ENCODE measurements around the gene PUM2. TPM values are rescaled to one million over a fixed set of nuclear protein-coding genes. Genes with fewer than 3 reads are reported as not detected.

The PUM2 gene
- total RNA-seq, 1 experiment from 2014 or later, result 85.6 TPM

GRCh38 chr2:20361893-20362292 lies 11.2 kb upstream of the PUM2 start:
- Histone ChIP-seq H3K27me3 (ENCODE audit: control insufficient read depth, insufficient read depth, low read length) (no peaks in the 10 kb centered on the region), H3K36me3 (ENCODE audit: control insufficient read depth, insufficient read depth, low read length) (no peaks in the 10 kb centered on the region), H3K4me3 (ENCODE audit: low read depth in 2 of 2, low read length in 2 of 2) (no peak overlapping the region), H3K4me1 (ENCODE audit: control insufficient read depth, insufficient read depth, low read length) (no peaks in the 10 kb centered on the region), H3K9me3 (ENCODE audit: control insufficient read depth, insufficient read depth, low read depth, low read length) (no peaks in the 10 kb centered on the region), H3K27ac (ENCODE audit: low read length) (no peak overlapping the region)
- intact Hi-C loops (cut with micrococcal nuclease; ENCODE audit: unreplicated experiment) (no loop called here), in situ Hi-C loops (cut with HindIII; ENCODE audit: low pct_unique_long_range_greater_than_20kb, low sequenced_read_pairs) (no loop called here)
- ATAC-seq (no peak), DNase-seq (ENCODE audit: low read depth, low spot score) (no peak)
- ChIA-PET POLR2A (no interaction called here), CTCF (no interaction called here)
- no peak for TF ChIP-seq TCF7L2 (IDR thresholded peaks at IDR 0.05; ENCODE audit: low read depth, low read length)
- TF ChIP-seq SIN3A (IDR thresholded peaks at IDR 0.05; ENCODE audit: borderline replicate concordance, insufficient read depth, low read depth, low read length), result no peak
- BruUV-seq (replicated peaks), result no TSS peak

GRCh38 chr2:20359096-20359495 lies 8.5 kb upstream of the PUM2 start:
- DNase-seq (ENCODE audit: low read depth, low spot score), result no peak
- intact Hi-C loops (cut with micrococcal nuclease; ENCODE audit: unreplicated experiment), result no loop called here
- no peak for ATAC-seq
- Histone ChIP-seq H3K4me1 (ENCODE audit: control insufficient read depth, insufficient read depth, low read length) (no peaks in the 10 kb centered on the region), H3K27ac (ENCODE audit: low read length) (no peak overlapping the region), H3K36me3 (ENCODE audit: control insufficient read depth, insufficient read depth, low read length) (no peaks in the 10 kb centered on the region), H3K9me3 (ENCODE audit: control insufficient read depth, insufficient read depth, low read depth, low read length) (no peaks in the 10 kb centered on the region), H3K27me3 (ENCODE audit: control insufficient read depth, insufficient read depth, low read length) (no peaks in the 10 kb centered on the region), H3K4me3 (ENCODE audit: low read depth in 2 of 2, low read length in 2 of 2) (no peak overlapping the region)
- no TSS peak for BruUV-seq (replicated peaks)
- CTCF ChIA-PET, result no interaction called here
- in situ Hi-C loops (cut with HindIII; ENCODE audit: low pct_unique_long_range_greater_than_20kb, low sequenced_read_pairs), result no loop called here
- TF ChIP-seq SIN3A (IDR thresholded peaks at IDR 0.05; ENCODE audit: borderline replicate concordance, insufficient read depth, low read depth, low read length) (no peak), CTCF (IDR thresholded peaks at IDR 0.05) (no peak), REST (IDR thresholded peaks at IDR 0.05; ENCODE audit: insufficient read depth in 1 of 2, low read depth in 2 of 2, low read length in 1 of 2) (no peak), TCF7L2 (IDR thresholded peaks at IDR 0.05; ENCODE audit: low read depth, low read length) (no peak), POLR2AphosphoS5 (IDR thresholded peaks at IDR 0.05; ENCODE audit: low read depth, low read length) (no peak)
- POLR2A ChIA-PET, result no interaction called here

- CTCF ChIA-PET, result no interaction called here
- Histone ChIP-seq H3K27ac (ENCODE audit: low read length) (no peak overlapping the region), H3K4me3 (ENCODE audit: low read depth in 2 of 2, low read length in 2 of 2) (no peak overlapping the region), H3K36me3 (ENCODE audit: control insufficient read depth, insufficient read depth, low read length) (no peaks in the 10 kb centered on the region), H3K9me3 (ENCODE audit: control insufficient read depth, insufficient read depth, low read depth, low read length) (no peaks in the 10 kb centered on the region), H3K4me1 (ENCODE audit: control insufficient read depth, insufficient read depth, low read length) (peaks cover 9% of the 10 kb centered on the region), H3K27me3 (ENCODE audit: control insufficient read depth, insufficient read depth, low read length) (no peaks in the 10 kb centered on the region)
- no peak for TF ChIP-seq POLR2AphosphoS5 (IDR thresholded peaks at IDR 0.05; ENCODE audit: low read depth, low read length)
- no peak for TF ChIP-seq SIN3A (IDR thresholded peaks at IDR 0.05; ENCODE audit: borderline replicate concordance, insufficient read depth, low read depth, low read length)
- TF ChIP-seq REST (IDR thresholded peaks at IDR 0.05; ENCODE audit: insufficient read depth in 1 of 2, low read depth in 2 of 2, low read length in 1 of 2), result no peak
- TF ChIP-seq CTCF (IDR thresholded peaks at IDR 0.05), result no peak
- no peak for TF ChIP-seq TCF7L2 (IDR thresholded peaks at IDR 0.05; ENCODE audit: low read depth, low read length)
- no peak for ATAC-seq
- no TSS peak for BruUV-seq (replicated peaks)
- in situ Hi-C loops (cut with HindIII; ENCODE audit: low pct_unique_long_range_greater_than_20kb, low sequenced_read_pairs) (no loop called here), intact Hi-C loops (cut with micrococcal nuclease; ENCODE audit: unreplicated experiment) (no loop called here)
- POLR2A ChIA-PET, result no interaction called here
- DNase-seq (ENCODE audit: low read depth, low spot score), result no peak
Measured at GRCh38 chr2:20357638-20358389, 7.2 kb upstream of the PUM2 start.
